H54 (cell line): Measurements from ENCODE around the gene BNIPL.

Source experiments
- DNase-seq: peaks from one replicate; pipeline ENCODE4 v3.0.0; 2011; ENCODE audit warnings: low spot score, mixed read lengths; ENCODE audit not compliant: insufficient read length
- FAIRE-seq: peaks from 3 replicates; lab custom pipeline; 2011; peaks lifted over from hg19 to GRCh38; lab: Jason Lieb, UNC
- POLR2A ChIP-seq: IDR thresholded peaks from 2 replicates; pipeline ENCODE4 v1.6.1; 2011; ENCODE audit warnings: low read depth, mild to moderate bottlenecking, low read length

BNIPL gene

GRCh38 chr1:151058692-151059091, 22.3 kb downstream of the BNIPL start:
- no peak for FAIRE-seq

GRCh38 chr1:151059109-151060006, 23.0 kb downstream of the BNIPL start, which contains the start of gene CDC42SE1:
TSS of gene CDC42SE1 (minus strand) at chr1:151059622. CDS start at chr1:151055730, 3,892 bp downstream.
- no peak for FAIRE-seq
- peak; percentile 94 for DNase-seq

More at GRCh38 chr1:151058692-151059091, 22.3 kb downstream of the BNIPL start:
- DNase-seq, result no peak
- no peak for TF ChIP-seq POLR2A

GRCh38 chr1:151060007-151060656, 23.7 kb downstream of the BNIPL start, which contains the start of gene MLLT11:
TSS of gene MLLT11 (plus strand) at chr1:151060397. CDS start at chr1:151067225, 6,828 bp downstream.
- peak; percentile 54 for DNase-seq
- no peak for FAIRE-seq
- TF ChIP-seq POLR2A, result peak; percentile 58; the same call in 1 of the 2 replicates

More at GRCh38 chr1:151059109-151060006, 23.0 kb downstream of the BNIPL start, which contains the start of gene CDC42SE1:
- peak; percentile 96 for TF ChIP-seq POLR2A

- no peak for TF ChIP-seq POLR2A
- FAIRE-seq (no peak), DNase-seq (no peak)
These were observed 24.5 kb downstream of the BNIPL start for GRCh38 chr1:151060657-151061421.

- DNase-seq (no peak), FAIRE-seq (no peak)
- no peak for TF ChIP-seq POLR2A
These were observed 25.3 kb downstream of the BNIPL start for GRCh38 chr1:151061704-151062103.

- no peak for TF ChIP-seq POLR2A
- FAIRE-seq (no peak), DNase-seq (peak; percentile 94)
These were observed 26.5 kb downstream of the BNIPL start for GRCh38 chr1:151062741-151063371.

- no peak for TF ChIP-seq POLR2A
- DNase-seq, result no peak
- FAIRE-seq, result no peak
These were observed 28.8 kb downstream of the BNIPL start for GRCh38 chr1:151065089-151065645.

GRCh38 chr1:151067185-151067584, 30.8 kb downstream of the BNIPL start:
- DNase-seq (no peak), FAIRE-seq (no peak)
- no peak for TF ChIP-seq POLR2A

- FAIRE-seq (no peak), DNase-seq (no peak)
These were observed 32.7 kb downstream of the BNIPL start for GRCh38 chr1:151069103-151069486.

GRCh38 chr1:151070474-151071276, 34.3 kb downstream of the BNIPL start, which contains the start of gene GABPB2:
TSS of gene GABPB2 (plus strand) at chr1:151070761. CDS start at chr1:151088190, 17,429 bp downstream.
- DNase-seq (peak; percentile 98), FAIRE-seq (no peak)
- TF ChIP-seq POLR2A, result peak; percentile 89

More at GRCh38 chr1:151069103-151069486, 32.7 kb downstream of the BNIPL start:
- no peak for TF ChIP-seq POLR2A

- no peak for TF ChIP-seq POLR2A
- FAIRE-seq (no peak), DNase-seq (no peak)
These were observed 35.8 kb downstream of the BNIPL start for GRCh38 chr1:151072224-151072623.

- no peak for DNase-seq
- FAIRE-seq, result no peak
- TF ChIP-seq POLR2A, result no peak
These were observed 49.7 kb downstream of the BNIPL start for GRCh38 chr1:151085953-151086559.
